SK-N-SH treated with all-trans-retinoic acid at 6 μM for 48 hours (cell line): ENCODE results near the gene TEKTIP1.

Experiments
- ATAC-seq: fragments of 200-7000 bp; cut with Tn5 transposase; 3 replicates; pipeline ENCODE4 v1.9.1; 2020; ENCODE audit warnings: mild to moderate bottlenecking, moderate library complexity
- ARNTL ChIP-seq: fragments of 450-650 bp; formaldehyde crosslinking; IDR thresholded peaks from 2 replicates; pipeline ENCODE4 v1.5.0; 2020; ENCODE audit warnings: low read depth, mild to moderate bottlenecking, moderate library complexity, borderline replicate concordance
- BACH2 ChIP-seq: fragments of 250-450 bp; sonication (Bioruptor Pico); IDR thresholded peaks from 2 replicates; pipeline ENCODE4 v1.9.0; 2021; ENCODE audit warnings: mild to moderate bottlenecking, borderline replicate concordance
- CREB5 ChIP-seq: fragments of 250-450 bp; sonication (Bioruptor Pico); IDR thresholded peaks from 2 replicates; pipeline ENCODE4 v1.5.1; 2020; ENCODE audit warnings: low read depth, mild to moderate bottlenecking, moderate library complexity
- CSRNP3 ChIP-seq: fragments of 250-450 bp; sonication (Bioruptor Pico); IDR thresholded peaks from 2 replicates; pipeline ENCODE4 v1.5.1; 2021; ENCODE audit warnings: mild to moderate bottlenecking, moderate library complexity
- ISL1 ChIP-seq: fragments of 250-450 bp; sonication (Bioruptor Pico); IDR thresholded peaks from 2 replicates; pipeline ENCODE4 v2.1.2; 2022; ENCODE audit warnings: mild to moderate bottlenecking, moderate library complexity
- OSR1 ChIP-seq: fragments of 250-450 bp; sonication (Bioruptor Pico); IDR thresholded peaks from 2 replicates; pipeline ENCODE4 v1.8.0; 2022; ENCODE audit warnings: moderate library complexity, mild to moderate bottlenecking, inconsistent platforms
- PATZ1 ChIP-seq: fragments of 250-450 bp; sonication (Bioruptor Pico); IDR thresholded peaks from 2 replicates; pipeline ENCODE4 v1.8.0; 2020; ENCODE audit warnings: mild to moderate bottlenecking, moderate library complexity, borderline replicate concordance
- POU6F1 ChIP-seq: fragments of 250-450 bp; sonication (Bioruptor Pico); IDR thresholded peaks from 2 replicates; pipeline ENCODE4 v1.8.0; 2021; ENCODE audit warnings: low read depth, mild to moderate bottlenecking, moderate library complexity, borderline replicate concordance
- RARB ChIP-seq: fragments of 250-450 bp; sonication (Bioruptor Pico); IDR thresholded peaks from 2 replicates; pipeline ENCODE4 v1.8.0; 2021; ENCODE audit warnings: mild to moderate bottlenecking, moderate library complexity
- SNAI2 ChIP-seq: fragments of 250-450 bp; sonication (Bioruptor Pico); IDR thresholded peaks from 2 replicates; pipeline ENCODE4 v1.5.0; 2020; ENCODE audit warnings: mild to moderate bottlenecking, moderate library complexity
- TOX ChIP-seq: fragments of 250-450 bp; sonication (Bioruptor Pico); IDR thresholded peaks from 2 replicates; pipeline ENCODE4 v1.8.0; 2021; ENCODE audit warnings: mild to moderate bottlenecking, moderate library complexity, borderline replicate concordance
- TSHZ2 ChIP-seq: fragments of 250-450 bp; sonication (Bioruptor Pico); IDR thresholded peaks from 2 replicates; pipeline ENCODE4 v1.5.0; 2020; ENCODE audit warnings: mild to moderate bottlenecking, moderate library complexity
- ZC3H10 ChIP-seq: fragments of 250-450 bp; sonication (Bioruptor Pico); IDR thresholded peaks from 2 replicates; pipeline ENCODE4 v1.5.1; 2021; ENCODE audit warnings: mild to moderate bottlenecking, moderate library complexity
- ZFP3 ChIP-seq: fragments of 250-450 bp; sonication (Bioruptor Pico); IDR thresholded peaks from 2 replicates; pipeline ENCODE4 v1.5.0; 2020; ENCODE audit warnings: mild to moderate bottlenecking, moderate library complexity
- ZFP30 ChIP-seq: fragments of 450-650 bp; formaldehyde crosslinking; IDR thresholded peaks from 2 replicates; pipeline ENCODE4 v1.5.0; 2022; ENCODE audit warnings: mild to moderate bottlenecking, moderate library complexity
- ZNF565 ChIP-seq: fragments of 450-650 bp; formaldehyde crosslinking; conservative IDR thresholded peaks from 2 replicates; pipeline ENCODE4 v1.5.0; 2020; ENCODE audit warnings: low read depth, mild to moderate bottlenecking, moderate library complexity
- ZNF70 ChIP-seq: fragments of 450-650 bp; formaldehyde crosslinking; IDR thresholded peaks from 2 replicates; pipeline ENCODE4 v1.5.0; 2020; ENCODE audit warnings: mild to moderate bottlenecking, moderate library complexity
- ZNF8 ChIP-seq: fragments of 450-650 bp; formaldehyde crosslinking; IDR thresholded peaks from 2 replicates; pipeline ENCODE4 v1.5.0; 2020; ENCODE audit warnings: mild to moderate bottlenecking, moderate library complexity

TEKTIP1 gene

GRCh38 chr19:3522421-3523360 is 16.3 kb upstream of the TEKTIP1 start:
- no peak for ATAC-seq
- no peak for TF ChIP-seq OSR1 (CRISPR knock-in tag)
- no peak for TF ChIP-seq CREB5
- no peak for TF ChIP-seq TOX (CRISPR knock-in tag)
- no peak for TF ChIP-seq RARB (CRISPR knock-in tag)
- TF ChIP-seq TSHZ2 (CRISPR knock-in tag): no peak
- TF ChIP-seq CSRNP3 (CRISPR knock-in tag): no peak
- no peak for TF ChIP-seq ZFP3 (CRISPR knock-in tag)
- no peak for TF ChIP-seq POU6F1 (CRISPR knock-in tag)
- TF ChIP-seq SNAI2 (CRISPR knock-in tag): no peak
- TF ChIP-seq ZNF8: no peak
- no peak for TF ChIP-seq ZNF70 (CRISPR knock-in tag)
- TF ChIP-seq ZC3H10 (CRISPR knock-in tag): no peak
- TF ChIP-seq ARNTL (CRISPR knock-in tag): no peak

- ATAC-seq: no peak
- TF ChIP-seq CSRNP3 (CRISPR knock-in tag) (no peak), POU6F1 (CRISPR knock-in tag) (no peak), PATZ1 (CRISPR knock-in tag) (no peak), ZNF565 (no peak), BACH2 (CRISPR knock-in tag) (no peak), TSHZ2 (CRISPR knock-in tag) (no peak), ZNF8 (no peak), ISL1 (CRISPR knock-in tag) (no peak), ZFP30 (no peak), OSR1 (CRISPR knock-in tag) (no peak)
Observed at GRCh38 chr19:3523361-3524077, 15.5 kb upstream of the TEKTIP1 start.
